Upper lobe of left lung (tissue), 6 donors: ENCODE results near the gene BCL2. TPM values are rescaled to one million over a fixed set of nuclear protein-coding genes. Genes with fewer than 3 reads are reported as not detected.
"Not testable (repeated sequence)": the region's sequence is repeated elsewhere in the genome, so short reads cannot be mapped to it uniquely, and the experiment has no call there.

Experiments used
- ATAC-seq, 2 donors: fragments of 200-7000 bp; cut with Tn5 transposase; one replicate each; pipeline ENCODE4 v1.9.1; 2022; ENCODE audit warnings: mild to moderate bottlenecking in 2 of 2, moderate library complexity in 2 of 2; ENCODE audit not compliant: low FRiP score in 2 of 2
- DNase-seq, 2 donors: peaks; one replicate each; pipeline ENCODE4 v3.0.0-alpha.2; 2019 to 2020
- H3K27ac ChIP-seq, 4 donors: fragments of 200-600 bp; sonication (generic); one replicate each; pipeline ENCODE4 v1.5.1; 2016 to 2019
- H3K27me3 ChIP-seq, 4 donors: fragments of 200-600 bp; sonication (generic); one replicate each; pipeline ENCODE4 v1.5.1; 2017 to 2019
- H3K36me3 ChIP-seq, 4 donors: fragments of 200-600 bp; sonication (generic); one replicate each; pipeline ENCODE4 v1.5.1; 2016 to 2019
- H3K4me1 ChIP-seq, 4 donors: fragments of 200-600 bp; sonication (generic); one replicate each; pipeline ENCODE4 v1.5.1; 2018 to 2019
- H3K4me3 ChIP-seq, 4 donors: fragments of 200-600 bp; sonication (generic); one replicate each; pipeline ENCODE4 v1.5.1; 2017 to 2019; ENCODE audit warnings: mild to moderate bottlenecking in 2 of 4, moderate library complexity in 1 of 4
- H3K9me3 ChIP-seq, 4 donors: fragments of 200-600 bp; sonication (generic); one replicate each; pipeline ENCODE4 v1.5.1; 2018 to 2019
- CTCF ChIP-seq, 6 experiments: fragments of 450-650 bp in 4 of 6; fragments of 200-600 bp in 2 of 6; sonication (generic) in 2 of 6; IDR thresholded peaks; one replicate each; pipeline ENCODE4 v1.5.1; 2016 to 2019; ENCODE audit warnings: antibody characterized with exemption in 6 of 6
- EP300 ChIP-seq, 4 donors: sonication (generic); formaldehyde crosslinking; IDR thresholded peaks; one replicate each; pipeline ENCODE4 v1.5.1; 2017; ENCODE audit warnings: antibody characterized with exemption in 4 of 4, control low read depth in 2 of 4
- POLR2A ChIP-seq, 4 donors: fragments of 450-650 bp; IDR thresholded peaks; one replicate each; pipeline ENCODE4 v1.5.1; 2016 to 2017; ENCODE audit warnings: antibody characterized with exemption in 4 of 4, mild to moderate bottlenecking in 2 of 4
- POLR2AphosphoS5 ChIP-seq, 2 donors: sonication (generic); formaldehyde crosslinking; IDR thresholded peaks; one replicate each; pipeline ENCODE4 v1.5.1; 2017; ENCODE audit warnings: antibody characterized with exemption in 2 of 2
- WGBS, 2 donors: methylation state at CpG; one replicate each; pipeline ENCODE4 v1.1.5; 2017 to 2018; 5-methylcytosine and 5-hydroxymethylcytosine counted together
- total RNA-seq, 6 donors: library from RNA; depleted of rRNA in 4 of 6; stranded (reverse); fragments of >200 nt in 4 of 6; gene quantifications; one replicate each; pipeline versions ENCODE4 v1.1.0 to v1.2.1, GENCODE V29; 2016 to 2021
- donor health status: DM: no; HTN: no; CAD: no; lungs with moderate emphysema.
- donor health status: DM: no; HTN: yes; CAD: no; lungs with severe emphysema.

BCL2 gene
- total RNA-seq, 6 donors from 2014 or later, result 5.9 to 19.9 (median 11.4) TPM

GRCh38 chr18:63365876-63366212, 46.3 kb upstream of the BCL2 start:
- Histone ChIP-seq H3K4me3 (peak overlapping the region; percentile 77 to 99 (median 88)), H3K9me3 (no peaks in the 10 kb centered on the region), H3K4me1 (peaks cover 17 to 23% (median 18%) of the 10 kb centered on the region in 4 donors), H3K36me3 (peaks cover 0 to 17% (median 9%) of the 10 kb centered on the region in 4 donors), H3K27me3 (no peaks in the 10 kb centered on the region), H3K27ac (peak overlapping the region in 3 of 4 donors; percentile 96 to 99 (median 97))
- WGBS, 2 donors, result 2 to 7% methylated on average over 12 of the region's 12 CpGs
- TF ChIP-seq POLR2AphosphoS5 (IDR thresholded peaks at IDR 0.05) (no peak), EP300 (IDR thresholded peaks at IDR 0.05) (no peak)
- DNase-seq (no peak), ATAC-seq (no peak)

- ATAC-seq, result no peak
- no peak overlapping the region for H3K27ac ChIP-seq
- H3K4me1 ChIP-seq, result peaks cover 17 to 23% (median 18%) of the 10 kb centered on the region in 4 donors
- DNase-seq, result no peak
- no peak overlapping the region for H3K4me3 ChIP-seq
- peaks cover 0 to 35% (median 10%) of the 10 kb centered on the region in 4 donors for H3K36me3 ChIP-seq
- no peaks in the 10 kb centered on the region for H3K9me3 ChIP-seq
- TF ChIP-seq EP300 (IDR thresholded peaks at IDR 0.05) (no peak), POLR2AphosphoS5 (IDR thresholded peaks at IDR 0.05) (no peak), CTCF (IDR thresholded peaks at IDR 0.05) (no peak), POLR2A (IDR thresholded peaks at IDR 0.05) (no peak)
- WGBS, 2 donors, result 48 to 57% methylated on average over 2 of the region's 2 CpGs
- no peaks in the 10 kb centered on the region for H3K27me3 ChIP-seq
Measured at GRCh38 chr18:63363951-63364350, 44.4 kb upstream of the BCL2 start.

GRCh38 chr18:63363420-63363819, 43.9 kb upstream of the BCL2 start:
- H3K27me3 ChIP-seq, H3K27ac ChIP-seq, H3K4me3 ChIP-seq, ATAC-seq, DNase-seq, H3K9me3 ChIP-seq: not testable (repeated sequence)
- whole genome bisulfite sequencing, 2 donors, result no CpG with 5 or more reads among the region's 2 CpGs
- peaks cover 17 to 20% (median 18%) of the 10 kb centered on the region in 4 donors for H3K4me1 ChIP-seq
- peaks cover 0 to 39% (median 10%) of the 10 kb centered on the region in 4 donors for H3K36me3 ChIP-seq

GRCh38 chr18:63356272-63356896, 36.8 kb upstream of the BCL2 start:
- H3K9me3 ChIP-seq, result no peaks in the 10 kb centered on the region
- WGBS, 2 donors, result 95% methylated on average over 7 of the region's 7 CpGs
- H3K27me3 ChIP-seq, result no peaks in the 10 kb centered on the region
- ATAC-seq (no peak), DNase-seq (no peak)
- no peak overlapping the region for H3K27ac ChIP-seq
- no peak overlapping the region for H3K4me3 ChIP-seq
- no peak for TF ChIP-seq CTCF (IDR thresholded peaks at IDR 0.05)
- no peak for TF ChIP-seq POLR2AphosphoS5 (IDR thresholded peaks at IDR 0.05)
- peaks cover 19 to 96% (median 45%) of the 10 kb centered on the region in 4 donors for H3K36me3 ChIP-seq
- H3K4me1 ChIP-seq, result no peaks in the 10 kb centered on the region

GRCh38 chr18:63350230-63350629, 30.7 kb upstream of the BCL2 start:
- Histone ChIP-seq H3K36me3 (peaks cover 37 to 98% (median 71%) of the 10 kb centered on the region in 4 donors), H3K27me3 (no peaks in the 10 kb centered on the region), H3K9me3 (no peaks in the 10 kb centered on the region), H3K27ac (no peak overlapping the region), H3K4me1 (no peaks in the 10 kb centered on the region), H3K4me3 (no peak overlapping the region)
- WGBS, 2 donors, result 49 to 50% methylated on average over 2 of the region's 2 CpGs
- TF ChIP-seq POLR2A (IDR thresholded peaks at IDR 0.05), result no peak
- no peak for TF ChIP-seq EP300 (IDR thresholded peaks at IDR 0.05)
- TF ChIP-seq CTCF (IDR thresholded peaks at IDR 0.05), result no peak
- TF ChIP-seq POLR2AphosphoS5 (IDR thresholded peaks at IDR 0.05), result no peak
- DNase-seq (no peak), ATAC-seq (no peak)

GRCh38 chr18:63348508-63349136, 29.1 kb upstream of the BCL2 start:
- TF ChIP-seq EP300 (IDR thresholded peaks at IDR 0.05) (no peak), POLR2A (IDR thresholded peaks at IDR 0.05) (no peak), POLR2AphosphoS5 (IDR thresholded peaks at IDR 0.05) (no peak), CTCF (IDR thresholded peaks at IDR 0.05) (no peak)
- Histone ChIP-seq H3K36me3 (peaks cover 36 to 98% (median 69%) of the 10 kb centered on the region in 4 donors), H3K27ac (no peak overlapping the region), H3K4me3 (no peak overlapping the region), H3K9me3 (no peaks in the 10 kb centered on the region), H3K4me1 (no peaks in the 10 kb centered on the region), H3K27me3 (no peaks in the 10 kb centered on the region)
- no peak for DNase-seq
- WGBS, 2 donors, result 94 to 97% methylated on average over 7 of the region's 7 CpGs
- no peak for ATAC-seq
